HepG2 (cell line): ENCODE data around the gene ADAMTS12. TPM values are rescaled to one million over a fixed set of nuclear protein-coding genes. Genes with fewer than 3 reads are reported as not detected.

ENCODE experiments used
- ATAC-seq: fragments of 200-7000 bp; cut with Tn5 transposase; 3 replicates; pipeline ENCODE4 v1.9.1; 2020; ENCODE audit warnings: mild to moderate bottlenecking, moderate library complexity
- BruUV-seq: library from RNA; stranded (reverse); fragments of 400-500 nt; replicated peaks from 2 replicates; lab custom pipeline; 2021; lab: Mats Ljungman, UMichigan
- CTCF ChIA-PET: fragments of 300-600 bp; formaldehyde crosslinking; extraction: SDS; loops from one replicate; lab custom pipeline; 2021; ENCODE audit warnings: low total read pairs, inconsistent platforms, low intra/inter-chr PET ratio; lab: Yijun Ruan, JAX
- POLR2A ChIA-PET: fragments of 350-600 bp; sonication (Branson Sonifier 250); formaldehyde crosslinking; loops from one replicate; lab custom pipeline; 2020; ENCODE audit warnings: antibody characterized with exemption, inconsistent platforms; lab: Yijun Ruan, JAX
- DNase-seq: peaks from one replicate; pipeline ENCODE4 v3.0.0-alpha.2; 2015; ENCODE audit warnings: low spot score
- FAIRE-seq: peaks from 3 replicates; lab custom pipeline; 2011; peaks lifted over from hg19 to GRCh38; lab: Jason Lieb, UNC
- H2AFZ ChIP-seq: one replicate; pipeline ENCODE4 v1.6.1; 2011; ENCODE audit warnings: low read length, inconsistent platforms
- H3K27ac ChIP-seq: fragments of 300-600 bp; 3 replicates; pipeline ENCODE4 v1.8.0; 2011; ENCODE audit warnings: mixed run types, mild to moderate bottlenecking, mixed read lengths, low read length, inconsistent platforms; ENCODE audit not compliant: insufficient read depth; ENCODE audit errors: extremely low read length
- H3K27me3 ChIP-seq, 2 experiments: fragments of 200-600 bp in 1 of 2; 2 replicates in 1 of 2; 3 replicates in 1 of 2; pipeline versions ENCODE4 v1.6.0 to v1.8.0; 2011; ENCODE audit warnings: low read length in 2 of 2, mild to moderate bottlenecking in 2 of 2, moderate library complexity in 2 of 2, inconsistent platforms in 1 of 2; ENCODE audit not compliant: insufficient read depth in 2 of 2, control insufficient read depth in 1 of 2
- H3K36me3 ChIP-seq, 2 experiments: fragments of 200-600 bp in 1 of 2; replicated peaks in 1 of 2; 2 replicates in 1 of 2; 3 replicates in 1 of 2; pipeline versions ENCODE4 v1.5.1 to v1.8.0; 2011; ENCODE audit warnings: low read length in 2 of 2, inconsistent platforms in 1 of 2; ENCODE audit not compliant: insufficient read depth in 2 of 2, control insufficient read depth in 1 of 2
- H3K4me1 ChIP-seq: 2 replicates; pipeline ENCODE4 v1.5.1; 2012; ENCODE audit warnings: low read length, inconsistent platforms; ENCODE audit not compliant: insufficient read depth
- H3K4me2 ChIP-seq: 2 replicates; pipeline ENCODE4 v1.6.0; 2011; ENCODE audit warnings: low read depth, low read length, inconsistent platforms
- H3K4me3 ChIP-seq, 3 experiments: fragments of 200-600 bp in 1 of 3; sonication (generic), shearing (Covaris generic) in 1 of 3; replicated peaks in 1 of 3; 2 replicates each; pipeline ENCODE4 v1.5.1; 2011 to 2016; ENCODE audit warnings: low read length in 3 of 3, inconsistent platforms in 2 of 3, low read depth in 2 of 3, mild to moderate bottlenecking in 2 of 3, control low read depth in 1 of 3, mixed read lengths in 1 of 3; ENCODE audit not compliant: insufficient read depth in 1 of 3
- H3K79me2 ChIP-seq: one replicate; pipeline ENCODE4 v1.6.1; 2011; ENCODE audit warnings: low read length, inconsistent platforms; ENCODE audit not compliant: insufficient read depth
- H3K9ac ChIP-seq: 2 replicates; pipeline ENCODE4 v1.6.0; 2011; ENCODE audit warnings: mild to moderate bottlenecking, low read depth, low read length, inconsistent platforms; ENCODE audit not compliant: insufficient read depth
- H3K9me3 ChIP-seq: 2 replicates; pipeline ENCODE4 v1.5.1; 2012; ENCODE audit warnings: mild to moderate bottlenecking, low read length
- H4K20me1 ChIP-seq: 2 replicates; pipeline ENCODE4 v1.6.0; 2011; ENCODE audit warnings: inconsistent platforms, mild to moderate bottlenecking, low read length, moderate library complexity; ENCODE audit not compliant: insufficient read depth
- EEA1 ChIP-seq: sonication (generic); formaldehyde crosslinking; IDR thresholded peaks from 2 replicates; pipeline ENCODE4 v1.5.1; 2020; ENCODE audit warnings: mild to moderate bottlenecking, missing genetic modification reagents, borderline replicate concordance
- MEIS1 ChIP-seq: sonication (generic); formaldehyde crosslinking; IDR thresholded peaks from 2 replicates; pipeline ENCODE4 v1.9.0; 2021; ENCODE audit warnings: mild to moderate bottlenecking, missing genetic modification reagents, moderate library complexity, borderline replicate concordance
- RCOR2 ChIP-seq: IDR thresholded peaks from 2 replicates; pipeline ENCODE4 v1.6.1; 2016; ENCODE audit warnings: missing biosample characterization, missing genetic modification reagents
- SETDB1 ChIP-seq: sonication (generic); formaldehyde crosslinking; IDR thresholded peaks from 2 replicates; pipeline ENCODE4 v1.5.1; 2020; ENCODE audit warnings: missing genetic modification reagents, mild to moderate bottlenecking, borderline replicate concordance
- SNAPC2 ChIP-seq: sonication (generic); formaldehyde crosslinking; IDR thresholded peaks from 2 replicates; pipeline ENCODE4 v1.8.1; 2022; ENCODE audit warnings: mild to moderate bottlenecking, missing genetic modification reagents
- ZBTB38 ChIP-seq: sonication (generic); formaldehyde crosslinking; IDR thresholded peaks from 2 replicates; pipeline ENCODE4 v1.5.1; 2020; ENCODE audit warnings: mild to moderate bottlenecking, missing genetic modification reagents
- ZNF10 ChIP-seq: sonication (generic); formaldehyde crosslinking; IDR thresholded peaks from 2 replicates; pipeline ENCODE4 v1.4.0; 2020; ENCODE audit warnings: mild to moderate bottlenecking, low read depth, missing genetic modification reagents, borderline replicate concordance
- ZNF253 ChIP-seq: sonication (generic); formaldehyde crosslinking; IDR thresholded peaks from 2 replicates; pipeline ENCODE4 v1.8.0; 2022; ENCODE audit warnings: mild to moderate bottlenecking, missing genetic modification reagents, borderline replicate concordance
- ZSCAN29 ChIP-seq: sonication (generic); formaldehyde crosslinking; conservative IDR thresholded peaks from 2 replicates; pipeline ENCODE4 v1.4.0; 2020; ENCODE audit warnings: mild to moderate bottlenecking, missing genetic modification reagents
- WGBS: methylation state at CpG from one replicate; pipeline ENCODE4 v1.1.6; 2017; ENCODE audit warnings: low lambda C conversion rate; 5-methylcytosine and 5-hydroxymethylcytosine counted together
- in situ Hi-C: cut with HindIII; loops from 2 replicates; pipeline ENCODE4 v1.10.0; 2017; ENCODE audit warnings: low pct_unique_long_range_greater_than_20kb; ENCODE audit not compliant: extremely low pct_ligation_motif_present
- intact Hi-C: fragments of 100-400 bp; cut with micrococcal nuclease; formaldehyde crosslinking; loops from one replicate; pipeline ENCODE4 v1.10.0; 2022; ENCODE audit not compliant: unreplicated experiment
- polyA plus RNA-seq, 8 experiments: library from polyadenylated mRNA; depleted of rRNA in 3 of 8; stranded (reverse) in 7 of 8; unstranded in 1 of 8; fragments of >200 nt; fragmentation: Illumina TruSeq in 4 of 8; extraction: Trizol in 4 of 8; gene quantifications; 2 replicates each; pipeline versions ENCODE4 v1.2.1 to v1.2.3, GENCODE V29; 2011 to 2016; ENCODE audit warnings: low read depth in 4 of 8, missing spikeins in 1 of 8, mixed read lengths in 1 of 8; ENCODE audit not compliant: insufficient read depth in 1 of 8
- total RNA-seq, 5 experiments: library from RNA; depleted of rRNA; stranded (reverse); fragments of >200 nt; fragmentation: Illumina TruSeq; extraction: Trizol; gene quantifications; 2 replicates each; pipeline ENCODE4 v1.2.3, GENCODE V29; 2016; ENCODE audit warnings: low read depth in 1 of 5
- TF ChIP-seq, protein P1 (sequence below): sonication (generic); formaldehyde crosslinking; conservative IDR thresholded peaks from 2 replicates; pipeline ENCODE4 v1.8.1; 2023; ENCODE audit warnings: missing genetic modification reagents
- TF ChIP-seq, protein P2 (sequence below): sonication (generic); formaldehyde crosslinking; IDR thresholded peaks from 2 replicates; pipeline ENCODE4 v1.4.0; 2020; ENCODE audit warnings: mild to moderate bottlenecking, missing genetic modification reagents
- TF ChIP-seq, protein P3 (sequence below): IDR thresholded peaks from 2 replicates; pipeline ENCODE4 v1.6.1; 2012; ENCODE audit warnings: low read length, improper control_type of control experiment

The ADAMTS12 gene
- total and polyA plus RNA-seq, 2 of the 13 experiments (the other 11 are each of a cell fraction or from before 2014, with no cell fraction given), result 0.03 TPM; not detected in 1

DNA sequence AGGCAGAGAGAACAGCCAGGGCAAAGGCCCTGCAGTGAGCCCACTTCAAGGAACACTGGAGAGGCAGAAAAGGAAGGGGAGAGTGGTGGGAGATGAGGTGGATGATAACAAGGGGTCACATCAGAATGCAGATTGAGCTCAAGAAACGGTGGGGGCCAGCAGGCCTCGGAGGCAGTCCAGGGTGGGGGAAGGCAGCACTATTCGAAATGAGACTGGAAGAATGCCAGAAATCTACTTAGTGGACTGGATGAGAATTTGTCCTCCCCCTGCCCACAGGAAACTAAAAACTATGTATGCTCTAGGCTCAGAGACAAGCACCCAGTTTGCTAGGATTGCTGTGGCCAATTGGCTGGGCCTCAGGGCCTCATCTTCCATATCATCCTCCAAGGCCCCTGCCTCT lies 148.7 kb downstream of the ADAMTS12 start:
- H4K20me1 ChIP-seq, result no peaks in the 10 kb centered on the region
- DNase-seq (no peak), ATAC-seq (no peak), FAIRE-seq (no peak)
- no peaks in the 10 kb centered on the region for H3K79me2 ChIP-seq
- no peak overlapping the region for H3K4me2 ChIP-seq
- ChIA-PET CTCF (no interaction called here), POLR2A (no interaction called here)
- H3K27me3 ChIP-seq, result peaks cover 0 to 5% of the 10 kb centered on the region in 2 experiments; a peak in 2 of 5 replicates
- intact Hi-C loops (no loop called here), in situ Hi-C loops (no loop called here)
- no peak overlapping the region for H3K27ac ChIP-seq
- H3K9me3 ChIP-seq, result no peaks in the 10 kb centered on the region
- BruUV-seq, result no TSS peak
- H2AFZ ChIP-seq, result no peak overlapping the region
- TF ChIP-seq ZBTB38 (CRISPR knock-in tag) (no peak), SETDB1 (no peak), SNAPC2 (CRISPR knock-in tag) (no peak)
- H3K36me3 ChIP-seq, result no peaks in the 10 kb centered on the region
- H3K4me1 ChIP-seq, result no peaks in the 10 kb centered on the region; the same call in 1 of the 2 replicates
- no peak overlapping the region for H3K4me3 ChIP-seq
- no peak overlapping the region for H3K9ac ChIP-seq
- 0% methylated on average over 3 of the region's 3 CpGs for WGBS

DNA sequence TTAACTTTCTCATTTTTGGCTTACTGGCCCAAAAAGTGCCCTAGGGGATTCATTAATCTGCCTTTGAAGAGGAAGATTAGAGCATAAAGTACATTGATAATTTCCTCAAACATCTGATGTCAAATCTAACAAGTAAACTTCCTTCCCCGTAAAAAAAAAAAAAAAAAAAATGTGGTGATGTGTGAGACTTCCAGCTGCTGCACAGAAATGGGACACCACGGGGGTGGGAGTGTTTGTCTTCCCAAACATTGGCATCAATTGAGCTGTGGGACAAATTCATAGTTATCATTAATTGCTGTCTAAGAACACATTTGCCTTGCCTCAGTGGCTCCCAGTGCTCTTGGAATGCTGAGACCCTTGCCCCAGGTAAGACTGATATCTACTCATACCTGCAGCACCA lies 149.6 kb downstream of the ADAMTS12 start:
- Histone ChIP-seq H3K36me3 (no peaks in the 10 kb centered on the region), H3K9ac (no peak overlapping the region), H3K4me3 (no peak overlapping the region), H3K4me2 (no peak overlapping the region), H2AFZ (no peak overlapping the region), H4K20me1 (no peaks in the 10 kb centered on the region), H3K4me1 (no peaks in the 10 kb centered on the region; the same call in 1 of the 2 replicates), H3K27ac (no peak overlapping the region), H3K27me3 (peaks cover 0 to 5% of the 10 kb centered on the region in 2 experiments; a peak in 2 of 5 replicates), H3K9me3 (no peaks in the 10 kb centered on the region), H3K79me2 (no peaks in the 10 kb centered on the region)
- in situ Hi-C loops, result no loop called here
- no TSS peak for BruUV-seq
- DNase-seq, result no peak
- 15% methylated on average over 2 of the region's 2 CpGs for WGBS
- no peak for FAIRE-seq
- no peak for ATAC-seq
- ChIA-PET POLR2A (no interaction called here), CTCF (no interaction called here)
- intact Hi-C loops, result no loop called here
- no peak for TF ChIP-seq EEA1 (CRISPR knock-in tag)
- TF ChIP-seq ZNF253, result no peak
- TF ChIP-seq, protein P1, sequence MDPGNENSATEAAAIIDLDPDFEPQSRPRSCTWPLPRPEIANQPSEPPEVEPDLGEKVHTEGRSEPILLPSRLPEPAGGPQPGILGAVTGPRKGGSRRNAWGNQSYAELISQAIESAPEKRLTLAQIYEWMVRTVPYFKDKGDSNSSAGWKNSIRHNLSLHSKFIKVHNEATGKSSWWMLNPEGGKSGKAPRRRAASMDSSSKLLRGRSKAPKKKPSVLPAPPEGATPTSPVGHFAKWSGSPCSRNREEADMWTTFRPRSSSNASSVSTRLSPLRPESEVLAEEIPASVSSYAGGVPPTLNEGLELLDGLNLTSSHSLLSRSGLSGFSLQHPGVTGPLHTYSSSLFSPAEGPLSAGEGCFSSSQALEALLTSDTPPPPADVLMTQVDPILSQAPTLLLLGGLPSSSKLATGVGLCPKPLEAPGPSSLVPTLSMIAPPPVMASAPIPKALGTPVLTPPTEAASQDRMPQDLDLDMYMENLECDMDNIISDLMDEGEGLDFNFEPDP, result no peak
- TF ChIP-seq, protein P2, sequence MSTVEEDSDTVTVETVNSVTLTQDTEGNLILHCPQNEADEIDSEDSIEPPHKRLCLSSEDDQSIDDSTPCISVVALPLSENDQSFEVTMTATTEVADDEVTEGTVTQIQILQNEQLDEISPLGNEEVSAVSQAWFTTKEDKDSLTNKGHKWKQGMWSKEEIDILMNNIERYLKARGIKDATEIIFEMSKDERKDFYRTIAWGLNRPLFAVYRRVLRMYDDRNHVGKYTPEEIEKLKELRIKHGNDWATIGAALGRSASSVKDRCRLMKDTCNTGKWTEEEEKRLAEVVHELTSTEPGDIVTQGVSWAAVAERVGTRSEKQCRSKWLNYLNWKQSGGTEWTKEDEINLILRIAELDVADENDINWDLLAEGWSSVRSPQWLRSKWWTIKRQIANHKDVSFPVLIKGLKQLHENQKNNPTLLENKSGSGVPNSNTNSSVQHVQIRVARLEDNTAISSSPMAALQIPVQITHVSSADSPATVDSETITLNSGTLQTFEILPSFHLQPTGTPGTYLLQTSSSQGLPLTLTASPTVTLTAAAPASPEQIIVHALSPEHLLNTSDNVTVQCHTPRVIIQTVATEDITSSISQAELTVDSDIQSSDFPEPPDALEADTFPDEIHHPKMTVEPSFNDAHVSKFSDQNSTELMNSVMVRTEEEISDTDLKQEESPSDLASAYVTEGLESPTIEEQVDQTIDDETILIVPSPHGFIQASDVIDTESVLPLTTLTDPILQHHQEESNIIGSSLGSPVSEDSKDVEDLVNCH, result no peak
- no peak for TF ChIP-seq MEIS1 (CRISPR knock-in tag)
- TF ChIP-seq ZNF10 (CRISPR knock-in tag), result no peak
- no peak for TF ChIP-seq ZSCAN29
- TF ChIP-seq, protein P3, sequence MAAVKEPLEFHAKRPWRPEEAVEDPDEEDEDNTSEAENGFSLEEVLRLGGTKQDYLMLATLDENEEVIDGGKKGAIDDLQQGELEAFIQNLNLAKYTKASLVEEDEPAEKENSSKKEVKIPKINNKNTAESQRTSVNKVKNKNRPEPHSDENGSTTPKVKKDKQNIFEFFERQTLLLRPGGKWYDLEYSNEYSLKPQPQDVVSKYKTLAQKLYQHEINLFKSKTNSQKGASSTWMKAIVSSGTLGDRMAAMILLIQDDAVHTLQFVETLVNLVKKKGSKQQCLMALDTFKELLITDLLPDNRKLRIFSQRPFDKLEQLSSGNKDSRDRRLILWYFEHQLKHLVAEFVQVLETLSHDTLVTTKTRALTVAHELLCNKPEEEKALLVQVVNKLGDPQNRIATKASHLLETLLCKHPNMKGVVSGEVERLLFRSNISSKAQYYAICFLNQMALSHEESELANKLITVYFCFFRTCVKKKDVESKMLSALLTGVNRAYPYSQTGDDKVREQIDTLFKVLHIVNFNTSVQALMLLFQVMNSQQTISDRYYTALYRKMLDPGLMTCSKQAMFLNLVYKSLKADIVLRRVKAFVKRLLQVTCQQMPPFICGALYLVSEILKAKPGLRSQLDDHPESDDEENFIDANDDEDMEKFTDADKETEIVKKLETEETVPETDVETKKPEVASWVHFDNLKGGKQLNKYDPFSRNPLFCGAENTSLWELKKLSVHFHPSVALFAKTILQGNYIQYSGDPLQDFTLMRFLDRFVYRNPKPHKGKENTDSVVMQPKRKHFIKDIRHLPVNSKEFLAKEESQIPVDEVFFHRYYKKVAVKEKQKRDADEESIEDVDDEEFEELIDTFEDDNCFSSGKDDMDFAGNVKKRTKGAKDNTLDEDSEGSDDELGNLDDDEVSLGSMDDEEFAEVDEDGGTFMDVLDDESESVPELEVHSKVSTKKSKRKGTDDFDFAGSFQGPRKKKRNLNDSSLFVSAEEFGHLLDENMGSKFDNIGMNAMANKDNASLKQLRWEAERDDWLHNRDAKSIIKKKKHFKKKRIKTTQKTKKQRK, result no peak
- TF ChIP-seq RCOR2 (CRISPR knock-in tag), result no peak
